Heart left ventricle (tissue), 16 donors: ENCODE measurements around the gene KCNH1. TPM values are rescaled to one million over a fixed set of nuclear protein-coding genes. Genes with fewer than 3 reads are reported as not detected.
"Not testable (repeated sequence)": the region's sequence is repeated elsewhere in the genome, so short reads cannot be mapped to it uniquely, and the experiment has no call there.

Experiments
- ATAC-seq, 4 donors: fragments of 200-7000 bp; cut with Tn5 transposase; one replicate each; pipeline ENCODE4 v1.9.1; 2020 to 2022; ENCODE audit warnings: moderate library complexity in 4 of 4, mild to moderate bottlenecking in 3 of 4, moderate number of reproducible peaks in 1 of 4
- DNase-seq, 5 donors: peaks; one replicate each; pipeline ENCODE4 v3.0.0-alpha.2; 2020
- H3K27ac ChIP-seq, 12 donors: fragments of 200-600 bp; sonication (generic) in 4 of 12; one replicate each; pipeline versions ENCODE4 v1.5.0 to v1.8.0; 2016 to 2022; ENCODE audit warnings: mild to moderate bottlenecking in 2 of 12
- H3K27me3 ChIP-seq, 9 donors: fragments of 200-600 bp; sonication (generic) in 2 of 9; one replicate each; pipeline versions ENCODE4 v1.5.1 to v1.8.0; 2016 to 2022; ENCODE audit warnings: mild to moderate bottlenecking in 3 of 9
- H3K36me3 ChIP-seq, 9 donors: fragments of 200-600 bp; sonication (generic) in 2 of 9; one replicate each; pipeline versions ENCODE4 v1.5.0 to v1.8.0; 2018 to 2022; ENCODE audit warnings: mild to moderate bottlenecking in 2 of 9
- H3K4me1 ChIP-seq, 12 donors: fragments of 200-600 bp; sonication (generic) in 4 of 12; one replicate each; pipeline versions ENCODE4 v1.5.0 to v1.8.0; 2016 to 2022; ENCODE audit warnings: mild to moderate bottlenecking in 3 of 12
- H3K4me3 ChIP-seq, 12 donors: fragments of 200-600 bp; sonication (generic) in 4 of 12; one replicate each; pipeline versions ENCODE4 v1.5.0 to v1.8.0; 2017 to 2022; ENCODE audit warnings: mild to moderate bottlenecking in 9 of 12, moderate library complexity in 4 of 12
- H3K9me3 ChIP-seq, 12 donors: fragments of 200-600 bp; sonication (generic) in 4 of 12; one replicate each; pipeline versions ENCODE4 v1.5.0 to v1.8.0; 2016 to 2022; ENCODE audit warnings: mild to moderate bottlenecking in 1 of 12
- CTCF ChIP-seq, 12 donors: fragments of 200-600 bp; sonication (generic) in 4 of 12; IDR thresholded peaks; one replicate each; pipeline versions ENCODE4 v1.5.0 to v1.8.0; 2018 to 2022; ENCODE audit warnings: antibody characterized with exemption in 12 of 12, mild to moderate bottlenecking in 5 of 12
- POLR2A ChIP-seq, 2 donors: fragments of 450-650 bp; IDR thresholded peaks; one replicate each; pipeline ENCODE4 v1.6.1; 2017; ENCODE audit warnings: antibody characterized with exemption in 2 of 2, mild to moderate bottlenecking in 2 of 2, moderate library complexity in 2 of 2
- WGBS, 4 donors: extraction: QIAGEN DNeasy Blood & Tissue Kit in 2 of 4; methylation state at CpG; one replicate each; pipeline versions ENCODE4 v1.1.5 to v1.1.7; 2013 to 2018; 5-methylcytosine and 5-hydroxymethylcytosine counted together
- intact Hi-C, 10 donors: fragments of 100-400 bp; cut with DNase I; formaldehyde crosslinking; loops; one replicate each; pipeline versions ENCODE4 v1.11.1 to v1.14.2; 2022
- polyA plus RNA-seq, 2 donors: library from polyadenylated mRNA; stranded (reverse); fragments of 200-250 nt; gene quantifications; one replicate each; pipeline ENCODE4 v1.2.3, GENCODE V29; 2013
- total RNA-seq, 9 donors: library from RNA; depleted of rRNA in 2 of 9; stranded (reverse); fragments of >200 nt in 2 of 9; fragmentation: NEBNext Ultra II Directional in 3 of 9; extraction: Animal tissue kit (Norgen Biotek cat#: 25700) in 3 of 9; gene quantifications; one replicate each; pipeline versions ENCODE4 v1.1.0 to v1.2.4, GENCODE V29; 2016 to 2023
- donor health status: ischemic (EF 13 %, LVEDD 7.1; RV severe dilation, severe dysfunction).
- donor health status: healthy with polysubstance abuse.
- donor health status: DM: no; HTN: yes; CAD: no.
- donor health status: DM: no; HTN: no; CAD: no.
- donor health status: ischemic (EF 25% LVEDD 6.9; RV normal size, moderate dysfunction).
- donor health status: ischemic (EF 25% LVEDD 5.7; RV mildly dilated, moderate dysfunction).
- donor health status: healthy.
- donor health status: DM: yes; HTN: yes; CAD: no.
- donor health status: ischemic (EF 35%, LVEDD 5.7; RV mildly dilated, moderate dysfunction).
- donor health status: nonischemic (EF 11% LVEDD 7.7; RV severe dilation, severe dysfunction).
- donor health status: DM: yes; HTN: yes; CAD: no.
- donor health status: PGD.
- donor health status: ischemic (EF 29% LVEDD 5.4; RV normal size, mild dysfunction).
- donor health status: nonischemic (EF 23%, LVEDD 6.1; RV moderate dilation, normal function).

The KCNH1 gene
- total and polyA plus RNA-seq, 11 donors = 0.03 TPM; not detected in 10

- not testable (repeated sequence) for H3K36me3 ChIP-seq, H3K9me3 ChIP-seq, H3K27ac ChIP-seq, H3K4me3 ChIP-seq, H3K4me1 ChIP-seq, ATAC-seq, H3K27me3 ChIP-seq
- peak; percentile 23 to 56 (median 41) for TF ChIP-seq CTCF (IDR thresholded peaks at IDR 0.05)
- 60 to 100% (median 93%) methylated on average over 1 to 2 of the region's 2 CpGs; no CpG with 5 or more reads in 1 of the 4 donors for WGBS, 4 donors
- DNase-seq = peak in 3 of 5 donors; percentile 7 to 30 (median 25)
- intact Hi-C loops = loop anchor here in 5 of 10 donors (5.0 to 10.0 kb wide), 3 partner anchors 238 to 368 kb away; no protein-coding TSS in a partner anchor
Measured at GRCh38 chr1:210949940-210950546, 183.9 kb downstream of the KCNH1 start.

GRCh38 chr1:210949489-210949888, 184.5 kb downstream of the KCNH1 start:
- Histone ChIP-seq H3K27ac (no peak overlapping the region), H3K4me3 (no peak overlapping the region), H3K9me3 (peaks cover 0 to 4% (median 0%) of the 10 kb centered on the region in 12 donors), H3K27me3 (no peaks in the 10 kb centered on the region), H3K36me3 (no peaks in the 10 kb centered on the region), H3K4me1 (no peaks in the 10 kb centered on the region)
- no peak for DNase-seq
- no peak for ATAC-seq
- intact Hi-C loops = loop anchor here in 2 of 10 donors (10.0 kb wide), 1 partner anchor 365 kb away; no protein-coding TSS in a partner anchor
- TF ChIP-seq CTCF (IDR thresholded peaks at IDR 0.05) (no peak), POLR2A (IDR thresholded peaks at IDR 0.05) (no peak)
- 71 to 82% (median 77%) methylated on average over 7 of the region's 7 CpGs for WGBS, 4 donors

- 62 to 75% (median 75%) methylated on average over 2 of the region's 2 CpGs for WGBS, 4 donors
Measured at GRCh38 chr1:210949039-210949438, 184.9 kb downstream of the KCNH1 start.

More at GRCh38 chr1:210949039-210949438, 184.9 kb downstream of the KCNH1 start:
- DNase-seq (no peak), ATAC-seq (no peak)
- no peak for TF ChIP-seq POLR2A (IDR thresholded peaks at IDR 0.05)
- no peak for TF ChIP-seq CTCF (IDR thresholded peaks at IDR 0.05)
- H3K4me1 ChIP-seq = no peaks in the 10 kb centered on the region
- intact Hi-C loops = loop anchor here in 2 of 10 donors (10.0 kb wide), 1 partner anchor 364 kb away; no protein-coding TSS in a partner anchor
- H3K36me3 ChIP-seq = no peaks in the 10 kb centered on the region
- H3K9me3 ChIP-seq = peaks cover 0 to 4% (median 0%) of the 10 kb centered on the region in 12 donors
- H3K27me3 ChIP-seq = no peaks in the 10 kb centered on the region
- no peak overlapping the region for H3K27ac ChIP-seq
- no peak overlapping the region for H3K4me3 ChIP-seq
